Body of pancreas (tissue), 4 donors: ENCODE data around the gene TMPRSS13. TPM values are rescaled to one million over a fixed set of nuclear protein-coding genes. Genes with fewer than 3 reads are reported as not detected.

Experiments used
- ATAC-seq: fragments of 150-250 bp; one replicate; pipeline ENCODE4 v1.9.1; 2016
- DNase-seq, 4 donors: peaks; one replicate each; pipeline ENCODE4 v3.0.0-alpha.2; 2019
- H3K27ac ChIP-seq, 4 donors: fragments of 200-600 bp; sonication (generic); 1 replicate in 3 of 4; 2 replicates in 1 of 4; pipeline versions ENCODE4 v1.5.1 to v1.6.1; 2016 to 2019; ENCODE audit warnings: mild to moderate bottlenecking in 1 of 4, mixed read lengths in 1 of 4, moderate library complexity in 1 of 4
- H3K27me3 ChIP-seq, 2 donors: fragments of 200-600 bp; sonication (generic); one replicate each; pipeline ENCODE4 v1.6.0; 2016; ENCODE audit warnings: mild to moderate bottlenecking in 1 of 2
- H3K36me3 ChIP-seq, 2 donors: fragments of 200-600 bp; sonication (generic); replicated peaks in 1 of 2; 2 replicates each; pipeline ENCODE4 v1.5.1; 2016; ENCODE audit warnings: low read depth in 2 of 2; ENCODE audit not compliant: insufficient read depth in 1 of 2
- H3K4me1 ChIP-seq: fragments of 200-600 bp; sonication (generic); one replicate; pipeline ENCODE4 v1.6.0; 2016
- H3K4me3 ChIP-seq, 2 donors: fragments of 200-600 bp; sonication (generic); 1 replicate in 1 of 2; 2 replicates in 1 of 2; pipeline ENCODE4 v1.5.1; 2016 to 2019
- H3K9me3 ChIP-seq, 3 donors: fragments of 200-600 bp; sonication (generic); 1 replicate in 2 of 3; 2 replicates in 1 of 3; pipeline ENCODE4 v1.5.1; 2016
- POLR2A ChIP-seq, 3 donors: fragments of 450-650 bp; IDR thresholded peaks; one replicate each; pipeline ENCODE4 v1.6.1; 2016; ENCODE audit warnings: antibody characterized with exemption in 3 of 3, mild to moderate bottlenecking in 2 of 3
- WGBS, 2 donors: methylation state at CpG; one replicate each; pipeline ENCODE4 v1.1.5; 2017; 5-methylcytosine and 5-hydroxymethylcytosine counted together
- intact Hi-C: fragments of 100-400 bp; cut with DNase I; formaldehyde crosslinking; loops from one replicate; pipeline ENCODE4 v1.15.1; 2023
- total RNA-seq, 2 donors: library from RNA; depleted of rRNA; stranded (reverse); fragments of >200 nt; gene quantifications; one replicate each; pipeline ENCODE4 v1.1.0, GENCODE V29; 2016
- TF ChIP-seq, protein P1 (sequence below), 7 experiments: fragments of 450-650 bp in 4 of 7; fragments of 200-600 bp in 3 of 7; sonication (generic) in 3 of 7; IDR thresholded peaks; one replicate each; pipeline ENCODE4 v1.5.1; 2016 to 2019; ENCODE audit warnings: antibody characterized with exemption in 7 of 7

The TMPRSS13 gene
- total RNA-seq, 2 donors from 2014 or later, result 1.6 to 4.9 TPM

DNA sequence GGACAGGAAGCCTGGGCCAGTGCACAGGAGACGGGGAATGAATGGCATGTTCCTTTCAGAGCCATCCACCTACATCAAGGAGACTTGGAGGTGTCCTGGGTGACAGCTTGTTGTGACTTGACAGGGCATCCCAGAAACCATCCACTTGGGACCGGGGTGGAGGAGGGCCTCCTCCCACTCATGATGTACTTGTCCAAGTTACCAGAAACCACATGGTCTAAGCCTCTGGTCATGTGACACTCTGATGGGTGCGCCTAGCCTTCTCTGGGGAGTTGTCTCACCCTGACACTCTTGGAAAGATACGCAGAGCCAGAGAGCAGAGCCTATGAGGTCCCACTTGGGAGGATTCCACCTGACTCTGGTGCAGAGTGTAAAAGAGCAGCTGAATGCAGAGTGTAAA, 31.1 kb downstream of the TMPRSS13 start:
- no peak overlapping the region for H3K27ac ChIP-seq
- no peak for DNase-seq
- H3K36me3 ChIP-seq, result no peaks in the 10 kb centered on the region
- no peaks in the 10 kb centered on the region for H3K27me3 ChIP-seq
- 80 to 83% methylated on average over 2 to 4 of the region's 4 CpGs for WGBS, 2 donors
- H3K4me3 ChIP-seq, result no peak overlapping the region
- no peaks in the 10 kb centered on the region for H3K9me3 ChIP-seq
- intact Hi-C loops, result no loop called here
- ATAC-seq, result no peak
- no peaks in the 10 kb centered on the region for H3K4me1 ChIP-seq
- no peak for TF ChIP-seq POLR2A (IDR thresholded peaks at IDR 0.05)
- TF ChIP-seq, protein P1, sequence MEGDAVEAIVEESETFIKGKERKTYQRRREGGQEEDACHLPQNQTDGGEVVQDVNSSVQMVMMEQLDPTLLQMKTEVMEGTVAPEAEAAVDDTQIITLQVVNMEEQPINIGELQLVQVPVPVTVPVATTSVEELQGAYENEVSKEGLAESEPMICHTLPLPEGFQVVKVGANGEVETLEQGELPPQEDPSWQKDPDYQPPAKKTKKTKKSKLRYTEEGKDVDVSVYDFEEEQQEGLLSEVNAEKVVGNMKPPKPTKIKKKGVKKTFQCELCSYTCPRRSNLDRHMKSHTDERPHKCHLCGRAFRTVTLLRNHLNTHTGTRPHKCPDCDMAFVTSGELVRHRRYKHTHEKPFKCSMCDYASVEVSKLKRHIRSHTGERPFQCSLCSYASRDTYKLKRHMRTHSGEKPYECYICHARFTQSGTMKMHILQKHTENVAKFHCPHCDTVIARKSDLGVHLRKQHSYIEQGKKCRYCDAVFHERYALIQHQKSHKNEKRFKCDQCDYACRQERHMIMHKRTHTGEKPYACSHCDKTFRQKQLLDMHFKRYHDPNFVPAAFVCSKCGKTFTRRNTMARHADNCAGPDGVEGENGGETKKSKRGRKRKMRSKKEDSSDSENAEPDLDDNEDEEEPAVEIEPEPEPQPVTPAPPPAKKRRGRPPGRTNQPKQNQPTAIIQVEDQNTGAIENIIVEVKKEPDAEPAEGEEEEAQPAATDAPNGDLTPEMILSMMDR (IDR thresholded peaks at IDR 0.05), result no peak

DNA sequence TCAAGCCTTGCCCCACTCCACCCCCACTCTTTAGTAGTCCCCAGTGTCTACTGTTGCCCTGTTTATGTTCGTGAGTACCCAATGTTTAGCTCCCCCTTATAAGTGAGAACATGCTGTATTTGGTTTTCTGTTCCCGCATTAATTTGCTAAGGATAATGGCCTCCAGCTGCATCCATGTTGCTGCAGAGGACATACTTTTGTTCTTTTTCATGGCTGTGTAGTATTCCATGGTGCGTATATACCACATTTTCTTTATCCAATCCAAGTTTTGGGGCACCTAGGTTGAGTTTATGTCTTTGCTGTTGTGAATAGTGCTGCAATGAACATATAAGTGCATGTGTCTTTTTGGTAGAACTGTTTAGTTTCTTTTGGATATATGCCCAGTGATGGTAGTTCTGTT, 36.6 kb downstream of the TMPRSS13 start:
- no peak for DNase-seq
- TF ChIP-seq, protein P1 (IDR thresholded peaks at IDR 0.05), result no peak
- TF ChIP-seq POLR2A (IDR thresholded peaks at IDR 0.05), result no peak
- Histone ChIP-seq H3K27me3 (no peaks in the 10 kb centered on the region), H3K9me3 (no peaks in the 10 kb centered on the region), H3K27ac (no peak overlapping the region), H3K36me3 (no peaks in the 10 kb centered on the region), H3K4me1 (no peaks in the 10 kb centered on the region), H3K4me3 (no peak overlapping the region)
- 92 to 98% methylated on average over 3 of the region's 3 CpGs for WGBS, 2 donors
- no peak for ATAC-seq
- intact Hi-C loops, result no loop called here

DNA sequence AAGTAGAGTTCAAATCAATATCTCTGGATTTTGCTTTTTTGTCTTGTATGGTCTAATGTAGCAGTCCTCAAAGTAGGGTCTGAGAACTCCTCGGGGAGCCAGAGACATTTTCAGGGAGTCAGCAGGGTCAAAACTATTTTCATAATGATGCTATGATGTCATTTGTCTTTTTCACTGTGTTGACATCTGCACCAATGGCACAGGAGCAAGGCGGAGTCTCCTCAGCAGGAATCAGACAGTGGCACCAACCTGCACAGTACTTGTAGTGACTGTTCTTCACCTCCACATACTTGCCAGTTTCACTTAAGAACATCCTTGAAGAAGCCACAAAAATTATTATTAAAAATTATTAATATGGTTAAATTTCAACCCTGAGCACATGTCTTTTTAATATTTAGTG, 37.8 kb downstream of the TMPRSS13 start:
- H3K36me3 ChIP-seq, result no peaks in the 10 kb centered on the region
- H3K4me3 ChIP-seq, result no peak overlapping the region
- TF ChIP-seq POLR2A (IDR thresholded peaks at IDR 0.05), result no peak
- TF ChIP-seq, protein P1 (IDR thresholded peaks at IDR 0.05), result no peak
- no peaks in the 10 kb centered on the region for H3K9me3 ChIP-seq
- H3K27me3 ChIP-seq, result no peaks in the 10 kb centered on the region
- WGBS, 2 donors, result 63 to 89% methylated on average over 2 of the region's 2 CpGs
- no peak overlapping the region for H3K27ac ChIP-seq
- intact Hi-C loops, result no loop called here
- DNase-seq, result no peak
- H3K4me1 ChIP-seq, result no peaks in the 10 kb centered on the region
- ATAC-seq, result no peak

DNA sequence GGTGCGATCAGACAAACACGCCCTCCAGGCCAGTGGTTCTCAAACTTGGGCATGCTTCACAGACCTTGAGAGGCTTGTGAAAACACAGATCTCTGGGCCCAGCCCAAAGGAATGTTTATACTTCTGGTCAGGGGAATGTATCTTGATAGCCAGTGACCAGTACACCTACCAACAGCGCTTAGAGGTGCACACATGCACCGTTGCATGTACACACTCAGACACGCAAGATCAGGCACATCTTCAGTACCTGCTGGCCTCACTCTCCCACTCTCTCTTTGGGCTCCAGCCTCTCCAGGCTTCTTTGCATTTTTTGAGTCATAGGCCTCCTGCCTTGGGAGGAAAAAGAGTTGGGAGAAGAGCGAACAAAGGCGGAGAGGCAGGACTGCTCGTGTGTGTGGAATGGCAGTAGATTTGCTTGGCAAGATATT, 41.0 kb downstream of the TMPRSS13 start:
- ATAC-seq (no peak), DNase-seq (no peak)
- no peak overlapping the region for H3K27ac ChIP-seq
- H3K27me3 ChIP-seq, result no peaks in the 10 kb centered on the region
- H3K4me3 ChIP-seq, result no peak overlapping the region
- H3K36me3 ChIP-seq, result no peaks in the 10 kb centered on the region
- no peak for TF ChIP-seq POLR2A (IDR thresholded peaks at IDR 0.05)
- TF ChIP-seq, protein P1 (IDR thresholded peaks at IDR 0.05), result no peak
- intact Hi-C loops, result no loop called here
- no peaks in the 10 kb centered on the region for H3K9me3 ChIP-seq
- H3K4me1 ChIP-seq, result no peaks in the 10 kb centered on the region
- WGBS, 2 donors, result 60 to 70% methylated on average over 8 of the region's 8 CpGs

DNA sequence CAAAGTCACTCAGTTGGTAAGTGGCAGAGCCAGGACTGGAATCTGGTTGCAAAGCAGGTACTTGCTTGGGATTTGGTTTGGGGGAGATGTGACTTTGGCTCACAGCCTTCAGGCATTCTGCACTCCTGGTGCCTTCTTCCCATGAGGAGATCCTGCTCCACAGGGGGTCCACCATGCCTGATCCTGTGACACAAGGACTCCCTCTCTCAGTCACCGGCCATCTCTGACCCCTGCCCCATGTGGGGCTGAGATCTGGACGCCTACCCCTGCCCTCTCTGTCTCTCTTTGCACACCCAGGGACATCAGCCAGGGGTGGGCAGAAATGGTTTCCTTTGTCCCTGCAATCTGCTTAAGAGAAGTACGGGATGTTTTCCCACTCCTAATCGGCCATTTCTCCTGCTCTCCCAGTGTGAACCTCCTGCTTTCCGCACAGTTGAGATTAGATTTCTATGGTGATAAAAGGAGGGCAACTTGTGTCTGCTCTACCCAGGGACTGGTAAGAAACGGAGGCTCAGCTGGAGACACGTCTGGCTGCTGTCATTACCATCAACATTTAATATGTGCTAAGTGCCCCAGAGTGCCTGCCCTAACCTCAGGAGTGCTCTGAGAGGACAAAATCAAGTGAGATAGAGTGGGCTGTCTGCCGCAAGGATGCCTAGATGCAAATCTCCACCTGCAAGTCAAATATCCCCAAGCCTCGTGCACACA, 41.6 kb downstream of the TMPRSS13 start:
- no peak for DNase-seq

More for the DNA sequence above, 41.6 kb downstream of the TMPRSS13 start:
- Histone ChIP-seq H3K4me3 (no peak overlapping the region), H3K27ac (no peak overlapping the region), H3K9me3 (no peaks in the 10 kb centered on the region), H3K36me3 (no peaks in the 10 kb centered on the region), H3K4me1 (no peaks in the 10 kb centered on the region), H3K27me3 (no peaks in the 10 kb centered on the region)
- no peak for TF ChIP-seq POLR2A (IDR thresholded peaks at IDR 0.05)
- TF ChIP-seq, protein P1 (IDR thresholded peaks at IDR 0.05), result no peak
- 59 to 60% methylated on average over 9 of the region's 9 CpGs for WGBS, 2 donors
- ATAC-seq, result no peak
- intact Hi-C loops, result no loop called here
